Measurements from ENCODE around the gene FRMD4B.

The FRMD4B gene

DNA sequence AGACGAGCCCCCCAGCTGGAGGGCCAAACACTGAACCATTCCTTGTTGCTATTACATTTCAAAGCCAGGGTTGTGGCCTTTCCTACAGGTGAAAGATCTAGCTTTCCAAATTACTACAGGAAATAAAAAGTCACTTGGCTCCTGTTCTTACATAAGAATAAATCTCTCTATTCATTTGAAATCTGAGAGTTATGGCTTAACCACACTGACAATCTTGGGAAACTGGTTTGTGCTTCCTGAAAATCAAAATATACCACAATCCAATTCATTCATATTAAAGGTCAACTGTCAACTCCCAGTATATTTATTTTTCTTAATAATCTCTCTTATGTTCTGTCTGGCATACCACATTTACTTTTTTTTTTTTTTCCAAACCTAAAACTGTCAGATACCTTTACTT is 159.8 kb downstream of the FRMD4B start:
- H2AFZ ChIP-seq (ENCODE audit: low read length): no peak overlapping the region
- H3F3A ChIP-seq (ENCODE audit: low read depth): no peaks in the 10 kb centered on the region
- no peak overlapping the region for H3K4me2 ChIP-seq (ENCODE audit: low read depth, low read length, poor library complexity, severe bottlenecking)
- H3K36me3 ChIP-seq (ENCODE audit: insufficient read depth, low read length): no peaks in the 10 kb centered on the region
- no peaks in the 10 kb centered on the region for H3K9me3 ChIP-seq (ENCODE audit: insufficient read depth, low read depth, low read length)
- no peaks in the 10 kb centered on the region for H3K4me1 ChIP-seq (ENCODE audit: insufficient read depth, low read length, poor library complexity, severe bottlenecking)
- no peaks in the 10 kb centered on the region for H4K20me1 ChIP-seq (ENCODE audit: insufficient read depth, low read length, poor library complexity, severe bottlenecking)
- no peak overlapping the region for H3K4me3 ChIP-seq (ENCODE audit: low read length, poor library complexity, severe bottlenecking)
- no peaks in the 10 kb centered on the region for H3K9me2 ChIP-seq (replicated peaks; ENCODE audit: low read depth, low read length)
- no peaks in the 10 kb centered on the region for H3K79me2 ChIP-seq (ENCODE audit: insufficient read depth, low read length)
- TF ChIP-seq EZH2phosphoT487 (IDR thresholded peaks at IDR 0.05; ENCODE audit: borderline replicate concordance): no peak
- TF ChIP-seq, protein P1, sequence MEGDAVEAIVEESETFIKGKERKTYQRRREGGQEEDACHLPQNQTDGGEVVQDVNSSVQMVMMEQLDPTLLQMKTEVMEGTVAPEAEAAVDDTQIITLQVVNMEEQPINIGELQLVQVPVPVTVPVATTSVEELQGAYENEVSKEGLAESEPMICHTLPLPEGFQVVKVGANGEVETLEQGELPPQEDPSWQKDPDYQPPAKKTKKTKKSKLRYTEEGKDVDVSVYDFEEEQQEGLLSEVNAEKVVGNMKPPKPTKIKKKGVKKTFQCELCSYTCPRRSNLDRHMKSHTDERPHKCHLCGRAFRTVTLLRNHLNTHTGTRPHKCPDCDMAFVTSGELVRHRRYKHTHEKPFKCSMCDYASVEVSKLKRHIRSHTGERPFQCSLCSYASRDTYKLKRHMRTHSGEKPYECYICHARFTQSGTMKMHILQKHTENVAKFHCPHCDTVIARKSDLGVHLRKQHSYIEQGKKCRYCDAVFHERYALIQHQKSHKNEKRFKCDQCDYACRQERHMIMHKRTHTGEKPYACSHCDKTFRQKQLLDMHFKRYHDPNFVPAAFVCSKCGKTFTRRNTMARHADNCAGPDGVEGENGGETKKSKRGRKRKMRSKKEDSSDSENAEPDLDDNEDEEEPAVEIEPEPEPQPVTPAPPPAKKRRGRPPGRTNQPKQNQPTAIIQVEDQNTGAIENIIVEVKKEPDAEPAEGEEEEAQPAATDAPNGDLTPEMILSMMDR (conservative IDR thresholded peaks at IDR 0.05; ENCODE audit: low read length): no peak
- H3K27me3 ChIP-seq (ENCODE audit: insufficient read depth, low read length, poor library complexity, severe bottlenecking): no peaks in the 10 kb centered on the region
- no peak overlapping the region for H3K9ac ChIP-seq (ENCODE audit: low read depth, low read length, poor library complexity, severe bottlenecking)

DNA sequence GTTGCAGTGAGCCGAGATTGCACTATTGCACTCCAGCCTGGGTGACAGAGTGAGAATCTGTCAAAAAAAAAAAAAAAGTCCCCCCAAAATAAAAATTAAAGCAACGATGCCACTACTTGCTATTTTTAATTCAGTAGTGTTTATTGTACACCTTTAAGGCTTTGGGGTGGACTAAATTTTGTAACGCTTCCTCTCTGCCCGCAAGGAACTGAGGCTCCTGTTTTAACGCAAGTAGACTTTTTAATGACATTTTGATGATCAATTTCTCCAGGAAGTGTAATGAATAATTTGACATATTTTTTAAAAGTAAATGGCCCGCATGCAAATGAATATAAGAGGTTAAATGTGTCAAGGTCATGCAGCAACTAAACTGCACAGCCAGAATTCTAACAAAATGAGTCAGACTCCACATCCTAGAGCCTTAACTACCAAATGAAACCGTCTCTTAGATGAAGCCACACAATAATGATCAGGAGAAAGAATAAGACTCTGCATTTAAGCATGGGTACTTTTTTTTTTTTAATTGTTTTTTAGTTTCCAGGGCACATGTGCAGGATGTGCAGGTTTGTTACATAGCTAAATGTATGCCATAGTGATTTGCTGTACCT is 166.7 kb downstream of the FRMD4B start:
- no peaks in the 10 kb centered on the region for H3K36me3 ChIP-seq (ENCODE audit: insufficient read depth, low read length)
- H3K79me2 ChIP-seq (ENCODE audit: insufficient read depth, low read length): no peaks in the 10 kb centered on the region
- H3K9ac ChIP-seq (ENCODE audit: low read depth, low read length, poor library complexity, severe bottlenecking): no peak overlapping the region
- no peak overlapping the region for H3K4me3 ChIP-seq (ENCODE audit: low read length, poor library complexity, severe bottlenecking)
- H4K20me1 ChIP-seq (ENCODE audit: insufficient read depth, low read length, poor library complexity, severe bottlenecking): no peaks in the 10 kb centered on the region
- H3K9me3 ChIP-seq (ENCODE audit: insufficient read depth, low read depth, low read length): no peaks in the 10 kb centered on the region
- H2AFZ ChIP-seq (ENCODE audit: low read length): no peak overlapping the region
- H3K4me2 ChIP-seq (ENCODE audit: low read depth, low read length, poor library complexity, severe bottlenecking): no peak overlapping the region
- no peaks in the 10 kb centered on the region for H3K4me1 ChIP-seq (ENCODE audit: insufficient read depth, low read length, poor library complexity, severe bottlenecking)
- TF ChIP-seq EZH2phosphoT487 (IDR thresholded peaks at IDR 0.05; ENCODE audit: borderline replicate concordance): no peak
- TF ChIP-seq, protein P1 (conservative IDR thresholded peaks at IDR 0.05; ENCODE audit: low read length): no peak
- H3K27me3 ChIP-seq (ENCODE audit: insufficient read depth, low read length, poor library complexity, severe bottlenecking): no peaks in the 10 kb centered on the region
- H3F3A ChIP-seq (ENCODE audit: low read depth): no peaks in the 10 kb centered on the region
- no peaks in the 10 kb centered on the region for H3K9me2 ChIP-seq (replicated peaks; ENCODE audit: low read depth, low read length)

DNA sequence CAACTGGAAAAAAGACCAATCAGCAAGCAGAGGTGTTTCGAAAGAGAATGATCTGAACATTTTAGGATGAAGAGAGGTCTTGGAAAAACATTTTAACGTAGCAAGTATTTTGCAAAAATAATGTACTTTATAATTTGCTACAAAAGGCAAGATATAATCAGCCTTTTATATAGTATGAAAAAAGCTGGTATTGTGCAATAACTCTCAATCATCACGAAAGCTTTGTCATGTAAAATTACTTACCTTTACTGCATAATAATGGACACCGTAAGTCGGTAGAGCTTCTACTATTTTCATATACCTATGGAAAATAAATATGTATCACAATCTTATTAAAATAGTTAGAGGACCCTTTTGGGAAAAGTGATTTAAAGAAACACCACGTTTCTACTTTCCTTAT is 167.8 kb downstream of the FRMD4B start:
- H3K9ac ChIP-seq (ENCODE audit: low read depth, low read length, poor library complexity, severe bottlenecking): no peak overlapping the region
- H2AFZ ChIP-seq (ENCODE audit: low read length): no peak overlapping the region
- H3F3A ChIP-seq (ENCODE audit: low read depth): no peaks in the 10 kb centered on the region
- H3K9me3 ChIP-seq (ENCODE audit: insufficient read depth, low read depth, low read length): no peaks in the 10 kb centered on the region
- no peaks in the 10 kb centered on the region for H3K9me2 ChIP-seq (replicated peaks; ENCODE audit: low read depth, low read length)
- H3K4me3 ChIP-seq (ENCODE audit: low read length, poor library complexity, severe bottlenecking): no peak overlapping the region
- H3K27me3 ChIP-seq (ENCODE audit: insufficient read depth, low read length, poor library complexity, severe bottlenecking): no peaks in the 10 kb centered on the region
- TF ChIP-seq, protein P1 (conservative IDR thresholded peaks at IDR 0.05; ENCODE audit: low read length): no peak
- TF ChIP-seq EZH2phosphoT487 (IDR thresholded peaks at IDR 0.05; ENCODE audit: borderline replicate concordance): no peak
- H3K79me2 ChIP-seq (ENCODE audit: insufficient read depth, low read length): no peaks in the 10 kb centered on the region
- H3K4me1 ChIP-seq (ENCODE audit: insufficient read depth, low read length, poor library complexity, severe bottlenecking): no peaks in the 10 kb centered on the region
- no peaks in the 10 kb centered on the region for H4K20me1 ChIP-seq (ENCODE audit: insufficient read depth, low read length, poor library complexity, severe bottlenecking)
- no peak overlapping the region for H3K4me2 ChIP-seq (ENCODE audit: low read depth, low read length, poor library complexity, severe bottlenecking)
- no peaks in the 10 kb centered on the region for H3K36me3 ChIP-seq (ENCODE audit: insufficient read depth, low read length)

Measured in Loucy (cell line).